Skeletal muscle tissue (tissue), 4 donors: ENCODE data around the gene DOCK4. TPM values are rescaled to one million over a fixed set of nuclear protein-coding genes. Genes with fewer than 3 reads are reported as not detected.
"Not testable (repeated sequence)": the region's sequence is repeated elsewhere in the genome, so short reads cannot be mapped to it uniquely, and the experiment has no call there.

Source experiments
- H3K27ac ChIP-seq: one replicate; pipeline ENCODE4 v1.7.0; 2013; ENCODE audit warnings: mild to moderate bottlenecking, low read depth, low read length, inconsistent platforms
- H3K27me3 ChIP-seq, 3 donors: one replicate each; pipeline ENCODE4 v1.7.0; 2013; ENCODE audit warnings: low read length in 3 of 3; ENCODE audit not compliant: control insufficient read depth in 3 of 3, insufficient read depth in 3 of 3
- H3K36me3 ChIP-seq, 3 donors: one replicate each; pipeline ENCODE4 v1.7.0; 2013; ENCODE audit warnings: low read length in 3 of 3; ENCODE audit not compliant: control insufficient read depth in 3 of 3, insufficient read depth in 3 of 3
- H3K4me1 ChIP-seq, 3 donors: one replicate each; pipeline ENCODE4 v1.7.0; 2013; ENCODE audit warnings: low read length in 3 of 3, mild to moderate bottlenecking in 3 of 3; ENCODE audit not compliant: control insufficient read depth in 3 of 3, insufficient read depth in 3 of 3
- H3K4me3 ChIP-seq, 3 donors: one replicate each; pipeline ENCODE4 v1.7.0; 2013; ENCODE audit warnings: low read length in 3 of 3
- H3K9ac ChIP-seq, 3 donors: one replicate each; pipeline ENCODE4 v1.7.0; 2013; ENCODE audit warnings: low read length in 3 of 3, mild to moderate bottlenecking in 3 of 3, moderate library complexity in 2 of 3, low read depth in 1 of 3
- H3K9me3 ChIP-seq, 3 donors: one replicate each; pipeline ENCODE4 v1.7.0; 2013; ENCODE audit warnings: low read length in 3 of 3; ENCODE audit not compliant: control insufficient read depth in 3 of 3
- total RNA-seq: library from RNA; depleted of rRNA; stranded (reverse); fragments of >200 nt; gene quantifications from one replicate; pipeline ENCODE4 v1.2.3, GENCODE V29; 2014
- donor health status: Osteomylitis.

Gene DOCK4
- total RNA-seq, result 24.5 TPM

GRCh38 chr7:112206238-112206990 is at the start of gene DOCK4, which contains the start of gene ZNF277:
Gene DOCK4, minus strand, starts transcription at chr7:112206399. Its CDS starts 261 bp downstream, at chr7:112206138.
Gene ZNF277, plus strand, starts transcription at chr7:112206695. Its CDS starts 22 bp downstream, at chr7:112206717.
- peaks cover 5 to 34% (median 16%) of the 10 kb centered on the region in 3 donors for H3K4me1 ChIP-seq
- H3K9ac ChIP-seq, result peak within 1 kb of the TSS; percentile 94 to 98 (median 95)
- no peaks in the 10 kb centered on the region for H3K36me3 ChIP-seq
- no peaks in the 10 kb centered on the region for H3K9me3 ChIP-seq
- no peaks in the 10 kb centered on the region for H3K27me3 ChIP-seq
- peak within 1 kb of the TSS; percentile 82 for H3K27ac ChIP-seq
- H3K4me3 ChIP-seq, result peak within 1 kb of the TSS; percentile 96 to 99 (median 98)

GRCh38 chr7:112255388-112255720 is 49.2 kb upstream of the DOCK4 start:
- no peaks in the 10 kb centered on the region for H3K27me3 ChIP-seq
- H3K9ac ChIP-seq, result no peak overlapping the region
- no peak overlapping the region for H3K27ac ChIP-seq
- no peaks in the 10 kb centered on the region for H3K36me3 ChIP-seq
- peaks cover 0 to 3% (median 0%) of the 10 kb centered on the region in 3 donors for H3K4me1 ChIP-seq
- H3K4me3 ChIP-seq, result no peak overlapping the region
- H3K9me3 ChIP-seq, result no peaks in the 10 kb centered on the region

GRCh38 chr7:112254709-112255387 is 48.6 kb upstream of the DOCK4 start:
- Histone ChIP-seq H3K9me3 (no peaks in the 10 kb centered on the region), H3K27me3 (no peaks in the 10 kb centered on the region), H3K27ac (no peak overlapping the region), H3K36me3 (no peaks in the 10 kb centered on the region), H3K9ac (no peak overlapping the region), H3K4me3 (no peak overlapping the region), H3K4me1 (peaks cover 0 to 3% (median 0%) of the 10 kb centered on the region in 3 donors)

- Histone ChIP-seq H3K4me1 (peaks cover 0 to 3% (median 0%) of the 10 kb centered on the region in 3 donors), H3K36me3 (no peaks in the 10 kb centered on the region), H3K27ac (no peak overlapping the region), H3K27me3 (no peaks in the 10 kb centered on the region), H3K9me3 (no peaks in the 10 kb centered on the region), H3K9ac (no peak overlapping the region), H3K4me3 (no peak overlapping the region)
Observed at GRCh38 chr7:112254156-112254555, 48.0 kb upstream of the DOCK4 start.

GRCh38 chr7:112252691-112253090 is 46.5 kb upstream of the DOCK4 start:
- peaks cover 0 to 3% (median 0%) of the 10 kb centered on the region in 3 donors for H3K4me1 ChIP-seq
- H3K27me3 ChIP-seq, result no peaks in the 10 kb centered on the region
- no peak overlapping the region for H3K4me3 ChIP-seq
- no peaks in the 10 kb centered on the region for H3K9me3 ChIP-seq
- no peak overlapping the region for H3K27ac ChIP-seq
- no peaks in the 10 kb centered on the region for H3K36me3 ChIP-seq
- H3K9ac ChIP-seq, result no peak overlapping the region

GRCh38 chr7:112252141-112252540 is 45.9 kb upstream of the DOCK4 start:
- Histone ChIP-seq H3K4me3 (no peak overlapping the region), H3K27ac (no peak overlapping the region), H3K36me3 (no peaks in the 10 kb centered on the region), H3K9me3 (no peaks in the 10 kb centered on the region), H3K9ac (no peak overlapping the region), H3K27me3 (no peaks in the 10 kb centered on the region), H3K4me1 (peaks cover 0 to 3% (median 0%) of the 10 kb centered on the region in 3 donors)

GRCh38 chr7:112249967-112250366 is 43.8 kb upstream of the DOCK4 start:
- not testable (repeated sequence) for H3K4me3 ChIP-seq, H3K9ac ChIP-seq, H3K27me3 ChIP-seq, H3K36me3 ChIP-seq, H3K9me3 ChIP-seq, H3K4me1 ChIP-seq, H3K27ac ChIP-seq

GRCh38 chr7:112248598-112248997 is 42.4 kb upstream of the DOCK4 start:
- no peak overlapping the region for H3K27ac ChIP-seq
- H3K4me1 ChIP-seq, result no peaks in the 10 kb centered on the region
- H3K4me3 ChIP-seq, result no peak overlapping the region
- peaks cover 0 to 2% (median 0%) of the 10 kb centered on the region in 3 donors for H3K36me3 ChIP-seq
- no peaks in the 10 kb centered on the region for H3K27me3 ChIP-seq
- H3K9me3 ChIP-seq, result no peaks in the 10 kb centered on the region
- H3K9ac ChIP-seq, result no peak overlapping the region

GRCh38 chr7:112238852-112239610 is 32.8 kb upstream of the DOCK4 start:
- no peaks in the 10 kb centered on the region for H3K36me3 ChIP-seq
- H3K9me3 ChIP-seq, result no peaks in the 10 kb centered on the region

GRCh38 chr7:112238330-112238729 is 32.1 kb upstream of the DOCK4 start:
- no peaks in the 10 kb centered on the region for H3K36me3 ChIP-seq

More at GRCh38 chr7:112238852-112239610, 32.8 kb upstream of the DOCK4 start:
- Histone ChIP-seq H3K27ac (no peak overlapping the region), H3K9ac (no peak overlapping the region), H3K4me1 (no peaks in the 10 kb centered on the region), H3K27me3 (no peaks in the 10 kb centered on the region), H3K4me3 (no peak overlapping the region)

More at GRCh38 chr7:112238330-112238729, 32.1 kb upstream of the DOCK4 start:
- Histone ChIP-seq H3K4me1 (peaks cover 0 to under 1% (median 0%) of the 10 kb centered on the region in 3 donors), H3K9ac (no peak overlapping the region), H3K4me3 (no peak overlapping the region), H3K9me3 (no peaks in the 10 kb centered on the region), H3K27me3 (no peaks in the 10 kb centered on the region), H3K27ac (no peak overlapping the region)
